ENCODE measurements around the gene OR1J1. TPM values are rescaled to one million over a fixed set of nuclear protein-coding genes. Genes with fewer than 3 reads are reported as not detected.

The OR1J1 gene
- total and polyA plus RNA-seq, 4 donors: not detected

DNA sequence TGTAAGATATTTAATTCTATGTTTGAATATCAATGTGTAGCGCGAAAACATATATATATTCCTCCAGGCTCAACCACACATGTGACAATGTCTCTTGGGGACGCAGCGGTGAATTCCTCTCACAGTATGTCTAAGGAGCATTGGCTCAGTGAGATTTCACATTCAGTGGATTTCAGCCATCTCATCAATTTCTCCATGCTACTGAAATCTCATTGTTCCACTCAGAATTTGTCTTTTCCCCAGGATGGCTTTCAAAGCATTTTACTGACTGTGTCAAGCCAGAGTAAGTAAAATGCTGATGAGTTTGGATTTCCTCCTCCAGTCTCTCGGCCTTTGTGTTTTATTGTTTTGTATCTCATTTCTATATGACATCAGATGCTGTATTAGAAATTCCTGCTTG is 1.3 kb upstream of the OR1J1 start:
- intact Hi-C loops (cut with DNase I): no loop called here
- Histone ChIP-seq H3K27ac (ENCODE audit: low read depth in 1 of 2, low read length in 2 of 2) (no peak overlapping the region), H3K27me3 (ENCODE audit: control insufficient read depth in 1 of 2, insufficient read depth in 2 of 2, low read length in 1 of 2) (peaks cover 0 to 1% of the 10 kb centered on the region in 2 donors), H3K4me3 (ENCODE audit: low read length in 2 of 2) (no peak overlapping the region), H3K4me1 (ENCODE audit: control insufficient read depth in 1 of 2, insufficient read depth in 2 of 2, low read length in 2 of 2) (no peaks in the 10 kb centered on the region), H3K9me3 (ENCODE audit: control insufficient read depth, low read length) (no peaks in the 10 kb centered on the region), H3K36me3 (ENCODE audit: control insufficient read depth in 1 of 2, insufficient read depth in 2 of 2, low read length in 1 of 2) (no peaks in the 10 kb centered on the region)
- DNase-seq (no peak), ATAC-seq (ENCODE audit: low FRiP score) (no peak)
- WGBS, 2 donors: 75 to 82% methylated on average over 5 of the region's 5 CpGs

DNA sequence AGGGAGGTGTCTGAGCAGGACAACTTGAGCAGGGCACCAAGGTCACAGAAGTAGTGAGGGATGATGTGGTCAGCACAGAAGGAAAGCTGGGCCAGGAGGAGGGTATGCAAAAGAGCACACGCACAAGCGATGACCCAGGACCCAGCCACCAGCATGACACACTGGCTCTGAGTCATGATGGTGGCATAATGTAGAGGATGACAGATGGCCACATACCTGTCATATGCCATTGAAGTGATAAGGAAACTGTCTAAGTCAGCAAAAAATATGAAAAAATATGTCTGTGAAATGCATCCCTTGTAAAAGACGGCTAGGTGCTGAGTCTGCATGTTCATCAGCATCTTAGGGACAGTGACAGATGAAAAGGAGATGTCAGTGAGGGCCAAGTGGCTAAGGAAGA is 380 bp downstream of the OR1J1 start:
- no peaks in the 10 kb centered on the region for H3K9me3 ChIP-seq (ENCODE audit: control insufficient read depth, low read length)
- DNase-seq (no peak), ATAC-seq (ENCODE audit: low FRiP score) (no peak)
- no peaks in the 10 kb centered on the region for H3K36me3 ChIP-seq (ENCODE audit: control insufficient read depth in 1 of 2, insufficient read depth in 2 of 2, low read length in 1 of 2)
- H3K27ac ChIP-seq (ENCODE audit: low read depth in 1 of 2, low read length in 2 of 2): no peak overlapping the region
- WGBS, 2 donors: 80 to 82% methylated on average over 3 of the region's 3 CpGs
- intact Hi-C loops (cut with DNase I): no loop called here
- H3K27me3 ChIP-seq (ENCODE audit: control insufficient read depth in 1 of 2, insufficient read depth in 2 of 2, low read length in 1 of 2): peaks cover 0 to 1% of the 10 kb centered on the region in 2 donors
- no peaks in the 10 kb centered on the region for H3K4me1 ChIP-seq (ENCODE audit: control insufficient read depth in 1 of 2, insufficient read depth in 2 of 2, low read length in 2 of 2)
- no peak overlapping the region for H3K4me3 ChIP-seq (ENCODE audit: low read length in 2 of 2)

DNA sequence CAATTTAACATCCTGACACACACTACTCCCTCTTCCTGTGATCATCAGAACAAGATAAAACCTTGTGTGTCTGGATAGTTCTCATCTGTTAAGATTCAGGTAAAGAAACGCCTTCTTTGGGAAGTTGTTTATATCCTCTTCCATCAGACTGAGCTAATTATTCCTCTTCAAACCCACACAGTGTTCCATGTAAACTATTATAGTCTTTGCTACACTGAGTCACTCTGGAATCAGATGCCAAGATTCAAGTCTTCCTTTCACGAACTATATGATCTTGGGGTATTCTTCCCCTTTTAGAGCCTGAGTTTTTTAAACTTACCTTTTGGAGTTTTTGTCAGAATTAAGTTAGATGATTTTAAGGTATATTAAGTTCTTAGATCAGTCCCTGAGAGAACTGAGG is 2.0 kb downstream of the OR1J1 start:
- peaks cover 0 to 1% of the 10 kb centered on the region in 2 donors for H3K27me3 ChIP-seq (ENCODE audit: control insufficient read depth in 1 of 2, insufficient read depth in 2 of 2, low read length in 1 of 2)
- H3K9me3 ChIP-seq (ENCODE audit: control insufficient read depth, low read length): no peaks in the 10 kb centered on the region
- ATAC-seq (ENCODE audit: low FRiP score) (no peak), DNase-seq (no peak)
- intact Hi-C loops (cut with DNase I): no loop called here
- H3K36me3 ChIP-seq (ENCODE audit: control insufficient read depth in 1 of 2, insufficient read depth in 2 of 2, low read length in 1 of 2): no peaks in the 10 kb centered on the region
- H3K27ac ChIP-seq (ENCODE audit: low read depth in 1 of 2, low read length in 2 of 2): no peak overlapping the region
- no peak overlapping the region for H3K4me3 ChIP-seq (ENCODE audit: low read length in 2 of 2)
- H3K4me1 ChIP-seq (ENCODE audit: control insufficient read depth in 1 of 2, insufficient read depth in 2 of 2, low read length in 2 of 2): no peaks in the 10 kb centered on the region
- 59 to 60% methylated on average over 2 of the region's 2 CpGs for whole genome bisulfite sequencing, 2 donors

DNA sequence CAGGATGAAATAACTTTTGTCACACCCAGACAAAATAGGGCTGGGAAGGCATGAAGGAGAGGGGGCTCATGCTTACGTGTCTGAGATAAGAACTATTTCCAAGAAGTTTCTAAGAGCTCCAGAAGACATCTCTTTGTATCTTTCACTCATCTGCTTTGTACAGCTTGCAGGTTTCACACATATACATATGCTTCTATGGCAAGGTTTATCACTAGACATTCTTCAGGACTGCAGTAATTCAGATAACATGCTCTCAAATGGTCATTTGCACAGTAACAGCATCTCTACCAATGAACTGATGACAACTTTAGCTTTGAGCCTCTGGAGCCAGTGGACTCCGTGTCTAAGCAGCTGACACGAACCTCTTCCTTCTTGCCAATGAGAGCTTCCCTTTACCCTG is 3.2 kb downstream of the OR1J1 start:
- ATAC-seq (ENCODE audit: low FRiP score) (no peak), DNase-seq (no peak)
- no peaks in the 10 kb centered on the region for H3K36me3 ChIP-seq (ENCODE audit: control insufficient read depth in 1 of 2, insufficient read depth in 2 of 2, low read length in 1 of 2)
- peaks cover 0 to 1% of the 10 kb centered on the region in 2 donors for H3K27me3 ChIP-seq (ENCODE audit: control insufficient read depth in 1 of 2, insufficient read depth in 2 of 2, low read length in 1 of 2)
- intact Hi-C loops (cut with DNase I): no loop called here
- H3K9me3 ChIP-seq (ENCODE audit: control insufficient read depth, low read length): no peaks in the 10 kb centered on the region
- 55 to 62% methylated on average over 3 of the region's 3 CpGs for WGBS, 2 donors
- H3K4me3 ChIP-seq (ENCODE audit: low read length in 2 of 2): no peak overlapping the region
- H3K27ac ChIP-seq (ENCODE audit: low read depth in 1 of 2, low read length in 2 of 2): no peak overlapping the region
- no peaks in the 10 kb centered on the region for H3K4me1 ChIP-seq (ENCODE audit: control insufficient read depth in 1 of 2, insufficient read depth in 2 of 2, low read length in 2 of 2)

DNA sequence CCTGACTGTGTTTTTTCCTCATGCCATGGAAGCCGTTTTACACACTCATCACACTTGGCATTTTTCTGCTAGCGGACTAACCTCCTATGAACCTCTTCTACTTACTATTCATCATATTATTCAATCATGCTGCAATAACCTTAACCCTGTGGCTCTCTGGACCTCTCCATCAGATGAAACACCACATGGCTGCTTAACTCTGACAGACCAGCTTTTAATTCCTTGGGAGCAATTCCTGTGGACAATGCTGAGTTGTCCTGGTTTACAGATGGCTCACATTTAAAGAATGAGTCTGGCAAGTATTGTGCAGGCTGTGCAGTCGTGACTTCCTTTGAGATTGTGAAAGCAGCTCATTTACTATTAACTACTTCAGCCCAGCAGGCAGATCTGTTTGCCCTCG is 9.0 kb downstream of the OR1J1 start:
- ATAC-seq (ENCODE audit: low FRiP score) (no peak), DNase-seq (no peak)
- Histone ChIP-seq H3K4me3 (ENCODE audit: low read length in 2 of 2) (no peak overlapping the region), H3K36me3 (ENCODE audit: control insufficient read depth in 1 of 2, insufficient read depth in 2 of 2, low read length in 1 of 2) (no peaks in the 10 kb centered on the region), H3K27me3 (ENCODE audit: control insufficient read depth in 1 of 2, insufficient read depth in 2 of 2, low read length in 1 of 2) (no peaks in the 10 kb centered on the region), H3K4me1 (ENCODE audit: control insufficient read depth in 1 of 2, insufficient read depth in 2 of 2, low read length in 2 of 2) (no peaks in the 10 kb centered on the region), H3K9me3 (ENCODE audit: control insufficient read depth, low read length) (no peaks in the 10 kb centered on the region), H3K27ac (ENCODE audit: low read depth in 1 of 2, low read length in 2 of 2) (no peak overlapping the region)
- intact Hi-C loops (cut with DNase I): loop anchor here in 1 of 2 donors (5.0 kb wide), 1 partner anchor 884 kb away; no protein-coding TSS in a partner anchor
- 44 to 50% methylated on average over 4 of the region's 4 CpGs for WGBS, 2 donors

DNA sequence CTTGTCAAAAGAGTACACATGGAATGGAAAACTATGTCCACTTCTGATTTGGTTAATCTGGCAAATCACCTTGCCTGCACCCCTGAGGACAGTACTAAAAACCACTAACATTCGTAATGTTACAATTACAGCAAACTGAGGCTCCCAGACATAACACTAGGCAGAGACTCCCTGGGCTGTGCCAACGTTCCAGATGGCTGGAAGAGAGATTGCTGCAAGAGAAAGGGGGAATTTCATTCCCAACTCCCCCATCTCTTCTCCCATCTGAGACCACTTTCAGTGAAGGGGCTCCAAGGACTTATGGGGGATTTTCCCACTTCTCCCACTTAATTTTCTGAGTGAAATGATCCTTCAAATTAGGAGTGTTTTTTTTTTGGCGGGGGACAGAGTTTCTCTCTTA is 11.3 kb downstream of the OR1J1 start:
- WGBS, 2 donors: 42 to 50% methylated on average over 3 of the region's 3 CpGs
- H3K4me1 ChIP-seq (ENCODE audit: control insufficient read depth in 1 of 2, insufficient read depth in 2 of 2, low read length in 2 of 2): no peaks in the 10 kb centered on the region
- H3K4me3 ChIP-seq (ENCODE audit: low read length in 2 of 2): no peak overlapping the region
- no peak overlapping the region for H3K27ac ChIP-seq (ENCODE audit: low read depth in 1 of 2, low read length in 2 of 2)
- H3K27me3 ChIP-seq (ENCODE audit: control insufficient read depth in 1 of 2, insufficient read depth in 2 of 2, low read length in 1 of 2): no peaks in the 10 kb centered on the region
- no peaks in the 10 kb centered on the region for H3K9me3 ChIP-seq (ENCODE audit: control insufficient read depth, low read length)
- ATAC-seq (ENCODE audit: low FRiP score) (no peak), DNase-seq (no peak)
- H3K36me3 ChIP-seq (ENCODE audit: control insufficient read depth in 1 of 2, insufficient read depth in 2 of 2, low read length in 1 of 2): no peaks in the 10 kb centered on the region
- intact Hi-C loops (cut with DNase I): loop anchor here in 1 of 2 donors (5.0 kb wide), 1 partner anchor 886 kb away; no protein-coding TSS in a partner anchor

DNA sequence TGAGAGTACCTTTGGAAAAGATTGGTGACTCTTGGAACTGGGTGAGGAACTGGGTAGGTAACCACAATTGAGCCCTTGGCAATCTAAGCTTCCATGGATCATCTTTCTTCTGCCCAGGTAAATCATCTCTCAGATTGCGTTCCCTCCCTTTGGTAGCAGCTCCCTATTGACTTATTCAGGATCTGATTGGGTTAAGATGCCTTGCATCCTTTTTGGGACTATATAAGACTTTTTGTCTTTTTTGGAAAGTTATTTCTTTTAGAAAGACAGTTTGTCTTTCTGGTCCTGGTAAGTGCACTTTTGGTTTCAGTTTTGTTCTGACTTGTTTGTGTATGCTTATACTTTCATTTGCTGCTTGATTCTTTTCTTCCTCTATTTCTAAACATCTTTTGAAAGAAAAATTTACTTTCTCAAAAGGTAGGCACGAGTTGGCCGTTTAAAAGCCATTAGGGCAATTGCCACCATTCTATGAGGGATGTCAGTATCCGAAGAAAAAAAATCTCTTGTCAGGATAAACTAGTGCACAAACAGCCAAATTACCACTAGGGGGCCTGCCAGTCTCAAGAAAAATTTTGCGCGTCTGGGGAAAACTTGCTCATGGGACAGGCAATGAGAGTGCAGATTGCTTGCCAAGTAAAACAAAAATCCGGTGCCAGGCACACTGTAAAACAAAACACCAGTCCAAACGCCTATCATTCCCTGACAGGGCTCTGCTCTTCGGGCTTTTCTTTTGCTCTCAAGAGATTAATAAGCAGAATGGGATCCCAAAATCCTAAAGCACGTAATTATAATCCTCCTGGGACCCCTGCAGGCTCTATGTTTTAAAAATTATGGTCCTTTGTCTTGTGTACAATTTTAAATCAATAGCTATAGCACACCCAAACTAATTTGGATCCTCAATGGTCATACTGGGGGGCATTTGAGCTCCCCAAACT is 12.8 kb downstream of the OR1J1 start:
- intact Hi-C loops (cut with DNase I): loop anchor here (2.0 to 5.0 kb wide), 3 partner anchors 344 to 887 kb away; no protein-coding TSS in a partner anchor
- H3K36me3 ChIP-seq (ENCODE audit: control insufficient read depth in 1 of 2, insufficient read depth in 2 of 2, low read length in 1 of 2): no peaks in the 10 kb centered on the region
- no peaks in the 10 kb centered on the region for H3K4me1 ChIP-seq (ENCODE audit: control insufficient read depth in 1 of 2, insufficient read depth in 2 of 2, low read length in 2 of 2)
- no peak overlapping the region for H3K27ac ChIP-seq (ENCODE audit: low read depth in 1 of 2, low read length in 2 of 2)
- 10% methylated on average over 10 of the region's 10 CpGs for WGBS, 2 donors
- H3K4me3 ChIP-seq (ENCODE audit: low read length in 2 of 2): peak overlapping the region; percentile 26 to 38
- H3K9me3 ChIP-seq (ENCODE audit: control insufficient read depth, low read length): no peaks in the 10 kb centered on the region
- DNase-seq (peak; percentile 76 to 78), ATAC-seq (ENCODE audit: low FRiP score) (peak; percentile 84)
- no peaks in the 10 kb centered on the region for H3K27me3 ChIP-seq (ENCODE audit: control insufficient read depth in 1 of 2, insufficient read depth in 2 of 2, low read length in 1 of 2)

DNA sequence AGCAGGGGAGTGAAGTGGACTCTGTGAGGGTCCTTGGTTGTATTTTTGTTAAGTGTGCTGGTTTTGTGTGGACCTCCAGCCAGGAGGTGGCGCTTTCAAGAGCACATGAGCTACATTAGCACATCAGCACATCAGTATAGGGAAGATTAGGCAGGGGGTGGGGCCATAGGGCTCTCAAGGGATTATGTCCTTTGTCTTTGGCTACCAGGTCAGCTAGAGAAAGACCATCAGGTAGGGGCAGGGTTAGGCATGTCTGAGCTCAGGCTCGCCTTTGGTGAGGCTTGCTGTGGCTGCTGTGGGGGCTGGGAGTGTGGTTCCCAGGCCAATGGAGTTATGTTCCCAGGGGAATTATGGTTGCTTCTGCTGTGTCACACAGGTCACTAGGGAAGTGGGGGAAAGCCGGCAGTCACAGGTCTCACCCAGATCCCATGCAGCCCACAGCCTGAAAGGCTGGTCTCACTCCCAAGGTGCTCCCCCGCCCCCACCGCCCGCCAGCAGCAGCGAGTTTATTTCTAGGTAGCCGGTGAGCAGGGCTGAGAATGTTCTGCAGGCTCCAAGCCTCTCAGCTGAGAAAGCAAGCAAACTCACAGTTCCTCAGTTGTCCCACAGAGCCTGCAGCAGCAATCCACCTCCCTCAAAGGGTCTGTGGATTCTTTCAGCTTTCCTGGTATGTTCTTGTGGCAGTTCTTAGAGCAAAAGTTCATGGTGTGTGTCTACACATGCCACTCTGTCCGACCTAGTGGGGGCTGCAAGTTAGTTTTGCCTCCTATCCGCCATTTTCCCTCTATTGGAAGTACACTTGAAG is 13.7 kb downstream of the OR1J1 start:
- Histone ChIP-seq H3K27ac (ENCODE audit: low read depth in 1 of 2, low read length in 2 of 2) (no peak overlapping the region), H3K36me3 (ENCODE audit: control insufficient read depth in 1 of 2, insufficient read depth in 2 of 2, low read length in 1 of 2) (no peaks in the 10 kb centered on the region), H3K4me3 (ENCODE audit: low read length in 2 of 2) (no peak overlapping the region), H3K4me1 (ENCODE audit: control insufficient read depth in 1 of 2, insufficient read depth in 2 of 2, low read length in 2 of 2) (no peaks in the 10 kb centered on the region), H3K27me3 (ENCODE audit: control insufficient read depth in 1 of 2, insufficient read depth in 2 of 2, low read length in 1 of 2) (no peaks in the 10 kb centered on the region), H3K9me3 (ENCODE audit: control insufficient read depth, low read length) (no peaks in the 10 kb centered on the region)
- peak; percentile 36 for ATAC-seq (ENCODE audit: low FRiP score)
- 73 to 77% methylated on average over 10 of the region's 10 CpGs for WGBS, 2 donors
- no peak for DNase-seq
- intact Hi-C loops (cut with DNase I): loop anchor here (2.0 kb wide), 2 partner anchors 345 to 347 kb away; no protein-coding TSS in a partner anchor

Measured in aorta (tissue), 5 donors.